C4-2B (cell line): Measurements from ENCODE around the gene C17orf50.

Experiments
- CTCF ChIP-seq: fragments of 450-650 bp; conservative IDR thresholded peaks from 2 replicates; pipeline ENCODE4 v1.5.1; 2017; ENCODE audit warnings: mild to moderate bottlenecking
- ZFX ChIP-seq: fragments of 450-650 bp; IDR thresholded peaks from 2 replicates; pipeline ENCODE4 v1.6.1; 2017

- TF ChIP-seq CTCF (no peak), ZFX (no peak)
Measured at GRCh38 chr17:35725802-35726126, 34.9 kb upstream of the C17orf50 start.
